Hematopoietic multipotent progenitor cell treated with erythropoietin and hydrocortisone succinate and interleukin-3 and kit ligand, for 17 days (in vitro differentiated cells): ENCODE results near the gene MRPL58.
"Not testable (repeated sequence)": the region's sequence is repeated elsewhere in the genome, so short reads cannot be mapped to it uniquely, and the experiment has no call there.

Experiments used
- DNase-seq: peaks from one replicate; pipeline ENCODE4 v3.0.0-alpha.2; 2015; ENCODE audit warnings: low spot score

Gene MRPL58

DNA sequence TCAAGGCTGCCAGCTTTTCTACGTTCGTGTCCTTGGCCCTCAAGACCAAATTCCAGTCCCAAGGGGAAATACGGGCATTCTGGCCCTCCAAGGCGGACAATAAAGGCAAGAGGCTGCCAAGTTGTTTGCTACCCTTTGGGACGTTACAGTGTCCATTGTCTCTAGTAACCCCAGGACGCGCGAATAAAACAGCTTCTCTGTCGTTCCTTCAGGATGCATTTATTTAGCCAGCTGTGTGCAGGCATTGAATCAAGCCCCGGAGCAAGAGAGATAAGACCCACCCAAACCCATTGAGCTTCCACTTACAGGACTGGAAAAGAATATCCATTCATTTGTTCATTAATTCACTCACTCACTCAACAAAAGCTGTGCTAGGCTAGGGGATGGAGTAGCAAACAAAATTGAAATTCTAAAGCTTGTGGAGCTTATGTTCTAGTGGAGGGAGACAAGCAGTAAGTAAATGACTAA lies 656 bp downstream of the MRPL58 start:
- no peak for DNase-seq

DNA sequence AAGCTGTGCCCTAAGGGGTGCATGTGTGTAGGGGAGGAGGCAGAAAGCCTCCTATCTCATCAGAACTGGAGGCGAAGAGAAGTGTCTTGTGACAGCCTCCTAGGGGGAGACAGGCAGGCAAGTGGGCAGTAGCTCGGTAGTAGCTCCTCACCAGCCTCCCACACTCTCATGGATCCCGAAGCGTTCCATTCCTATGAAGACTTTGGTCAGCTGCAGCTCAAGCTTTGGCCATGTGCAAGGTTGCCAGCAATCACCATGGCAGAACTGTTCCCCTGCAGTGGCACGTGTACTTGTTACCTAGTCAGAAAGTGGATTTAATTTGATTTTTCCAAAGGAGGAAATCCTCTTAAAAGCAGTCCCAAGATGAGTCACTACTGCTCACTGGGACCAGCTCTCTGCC lies 6.7 kb downstream of the MRPL58 start:
- DNase-seq = no peak

DNA sequence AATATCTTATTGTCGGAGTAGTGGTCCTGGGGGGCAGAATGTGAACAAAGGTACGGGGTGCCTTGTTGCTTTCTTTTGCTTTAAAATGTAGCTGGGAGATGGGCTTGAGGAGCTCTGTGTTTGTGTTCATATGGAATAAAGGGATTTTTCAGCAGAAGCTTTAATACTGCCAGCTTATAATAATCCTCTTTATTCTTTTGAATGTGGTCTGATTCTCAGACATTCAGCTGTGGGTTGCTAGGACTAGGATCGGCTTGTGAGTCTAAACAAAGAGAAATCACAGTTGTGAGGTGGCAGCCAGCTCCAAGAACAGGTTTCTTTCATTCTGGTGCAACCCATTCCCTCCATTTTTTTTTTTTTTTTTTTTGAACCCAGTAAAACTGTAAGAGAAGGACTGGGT lies 7.2 kb downstream of the MRPL58 start:
- DNase-seq = no peak

DNA sequence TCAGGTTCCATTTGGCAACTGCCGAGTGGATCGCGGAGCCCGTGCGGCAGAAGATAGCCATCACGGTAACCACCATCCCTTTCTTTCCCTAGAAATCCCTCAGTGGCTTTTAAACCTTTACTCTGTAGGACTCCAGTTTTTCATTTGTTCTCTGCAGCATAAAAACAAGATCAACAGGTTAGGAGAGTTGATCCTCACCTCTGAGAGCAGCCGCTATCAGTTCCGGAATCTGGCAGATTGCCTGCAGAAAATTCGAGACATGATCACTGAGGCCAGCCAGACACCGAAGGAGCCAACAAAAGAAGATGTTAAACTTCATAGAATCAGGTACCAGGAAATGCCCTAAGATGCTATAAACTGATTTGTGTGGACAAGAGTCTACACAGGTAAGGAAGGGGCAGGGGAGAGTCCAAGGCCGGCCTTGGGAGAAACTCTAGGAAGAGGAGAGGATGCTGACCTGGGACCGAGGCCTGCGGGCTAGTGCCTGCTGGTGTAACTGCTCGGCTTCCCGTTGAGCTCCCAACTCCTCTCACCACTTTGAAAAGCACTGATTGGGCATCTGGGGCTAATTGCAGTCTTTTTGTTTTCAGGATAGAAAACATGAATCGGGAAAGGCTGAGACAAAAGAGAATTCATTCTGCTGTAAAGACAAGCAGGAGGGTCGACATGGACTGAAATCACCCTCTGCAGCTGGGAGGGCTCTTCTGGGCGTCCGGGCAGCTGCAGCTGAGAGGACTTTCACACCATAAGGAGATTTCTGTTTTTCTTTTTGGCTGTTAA lies 8.1 kb downstream of the MRPL58 start:
- DNase-seq = no peak

DNA sequence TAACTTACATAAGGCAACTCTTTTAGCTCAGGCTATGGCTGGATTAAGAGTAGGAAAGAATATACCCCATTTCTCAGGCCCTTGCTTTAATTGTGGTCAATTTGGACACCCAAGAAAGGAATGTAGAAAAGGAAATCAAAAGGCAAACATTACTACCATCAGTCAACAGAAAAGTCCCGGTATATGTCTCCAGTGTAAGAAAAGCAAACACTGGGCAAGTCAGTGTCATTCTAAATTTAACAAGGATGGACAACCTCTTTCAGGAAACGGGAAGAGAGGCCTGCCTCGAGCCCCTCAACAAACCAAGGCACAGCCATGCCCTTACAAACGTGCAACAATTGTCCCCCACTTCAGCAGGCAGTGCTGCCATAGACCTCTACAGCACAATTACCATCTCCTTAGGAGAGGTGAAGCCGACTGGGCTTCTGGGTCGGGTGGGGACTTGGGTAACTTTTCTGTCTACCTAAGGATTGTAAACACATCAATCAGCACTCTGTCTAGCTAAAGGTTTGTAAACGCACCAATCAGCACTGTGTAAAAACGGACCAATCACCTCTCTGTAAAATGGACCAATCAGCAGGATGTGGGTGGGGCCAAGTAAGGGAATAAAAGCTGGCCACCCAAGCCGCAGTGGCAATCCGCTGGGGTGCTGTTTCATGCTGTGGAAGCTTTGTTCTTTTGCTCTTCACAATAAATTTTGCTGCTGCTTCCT lies 12.4 kb downstream of the MRPL58 start:
- no peak for DNase-seq

DNA sequence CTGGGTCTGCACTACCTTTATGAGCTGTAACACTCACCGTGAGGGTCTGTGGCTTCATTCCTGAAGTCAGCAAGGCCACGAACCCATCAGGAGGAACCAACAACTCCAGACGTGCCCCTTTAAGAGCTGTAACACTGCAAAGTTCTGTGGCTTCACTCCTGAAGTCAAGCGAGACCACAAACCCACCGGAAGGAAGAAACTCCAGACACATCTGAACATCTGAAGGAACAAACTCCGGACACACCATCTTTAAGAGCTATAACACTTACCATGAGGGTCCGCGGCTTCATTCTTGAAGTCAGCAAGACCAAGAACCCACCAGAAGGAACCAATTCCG lies 12.9 kb downstream of the MRPL58 start:
- DNase-seq = not testable (repeated sequence)

DNA sequence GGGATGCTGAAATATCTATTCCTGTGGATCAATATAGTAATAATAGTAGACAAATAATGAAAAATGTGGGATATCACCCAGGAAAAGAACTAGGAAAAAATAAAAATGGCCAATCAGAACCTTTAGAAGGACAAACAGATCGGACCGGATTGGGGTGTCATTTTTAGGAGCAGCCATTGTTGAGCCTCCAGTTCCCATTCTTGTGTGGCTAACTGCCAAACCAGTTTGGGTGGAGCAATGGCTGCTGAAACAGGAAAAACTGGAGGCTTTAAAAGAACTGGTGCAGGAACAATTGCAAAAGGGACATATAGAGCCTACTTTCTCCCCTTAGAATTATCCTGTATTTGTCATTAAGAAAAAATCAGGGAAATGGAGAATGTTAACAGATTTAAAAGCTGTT lies 14.2 kb downstream of the MRPL58 start:
- DNase-seq = not testable (repeated sequence)

DNA sequence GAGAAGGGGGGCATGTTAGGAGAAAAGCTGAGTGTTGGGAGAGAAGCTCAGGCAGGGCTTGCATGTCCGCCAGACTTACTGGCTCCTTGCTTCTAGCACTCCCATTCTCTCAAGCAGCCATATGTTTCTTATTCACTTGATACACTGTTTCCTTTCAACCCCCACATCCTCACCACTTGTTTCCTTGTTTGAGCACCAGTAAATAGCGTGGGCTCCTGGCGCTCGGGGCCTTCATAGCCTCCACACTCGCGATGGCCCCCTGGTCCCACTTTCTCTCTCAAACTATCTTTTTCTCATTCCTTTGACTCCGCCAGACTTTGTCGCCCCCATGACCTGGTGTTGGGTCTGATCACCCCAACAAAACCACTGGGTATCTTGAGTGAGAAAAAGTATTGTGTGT lies 17.7 kb downstream of the MRPL58 start:
- DNase-seq = no peak

DNA sequence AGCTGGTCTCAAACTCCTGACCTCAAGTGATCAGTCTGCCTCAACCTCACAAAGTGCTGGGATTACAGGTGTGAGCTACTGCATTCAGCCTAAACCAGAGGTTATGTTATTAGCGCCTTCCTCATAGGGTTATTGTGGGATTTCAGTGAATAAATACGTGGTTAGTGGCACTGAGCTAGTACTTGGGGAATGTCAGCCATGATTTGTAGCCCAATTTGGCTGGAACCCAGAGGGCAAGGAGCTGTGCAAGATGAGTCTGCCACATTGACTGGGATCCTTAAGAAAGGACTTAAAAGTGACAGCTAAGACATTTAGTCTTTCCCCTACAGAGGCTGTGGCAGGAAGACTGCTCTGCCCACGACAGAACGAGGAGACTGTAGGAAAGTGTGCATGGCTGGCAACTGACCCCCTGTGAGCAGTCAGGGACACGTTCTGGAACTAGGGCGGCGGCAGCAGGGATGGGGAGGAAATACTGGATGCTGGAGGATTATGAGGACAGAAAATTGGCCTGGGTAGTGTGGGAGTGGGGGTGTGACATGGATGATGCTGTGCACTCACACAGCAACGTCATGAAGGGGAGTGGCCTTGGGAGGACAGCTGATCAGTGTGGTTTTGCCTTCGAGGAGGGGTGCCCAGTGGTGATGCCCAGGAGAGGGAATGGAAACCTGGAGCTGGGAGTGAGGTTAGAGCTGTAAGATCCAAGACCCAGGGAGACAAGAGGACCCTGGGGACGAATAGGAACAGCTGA lies 19.7 kb downstream of the MRPL58 start:
- DNase-seq = peak; percentile 23

DNA sequence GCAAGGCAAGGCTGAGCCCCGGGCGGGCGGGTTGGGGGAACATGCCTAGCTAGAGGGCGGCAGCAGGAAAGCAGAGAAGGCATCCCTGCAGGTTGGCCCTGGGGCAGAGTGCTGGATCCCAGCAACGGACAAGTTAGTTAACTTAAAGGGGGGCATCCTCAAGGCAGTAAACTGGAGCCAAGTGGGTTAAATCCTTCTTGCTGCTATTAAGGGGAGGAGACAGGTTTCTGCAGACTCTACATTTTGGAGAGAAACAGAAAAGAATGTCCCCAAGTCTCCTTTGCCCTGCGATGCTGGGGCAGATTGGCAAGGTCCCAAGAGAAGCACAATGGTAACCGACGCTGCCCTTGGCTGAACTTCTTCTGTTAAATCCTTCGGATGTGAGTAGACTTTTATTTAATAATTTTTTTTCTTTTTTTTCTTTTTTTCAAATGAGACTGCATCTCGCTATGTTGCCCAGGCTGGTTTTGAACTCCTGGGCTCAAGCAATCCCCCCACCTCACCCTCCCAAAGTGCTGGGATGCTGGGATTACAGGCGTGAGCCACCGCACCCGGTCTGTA lies 20.3 kb downstream of the MRPL58 start:
- DNase-seq = no peak

DNA sequence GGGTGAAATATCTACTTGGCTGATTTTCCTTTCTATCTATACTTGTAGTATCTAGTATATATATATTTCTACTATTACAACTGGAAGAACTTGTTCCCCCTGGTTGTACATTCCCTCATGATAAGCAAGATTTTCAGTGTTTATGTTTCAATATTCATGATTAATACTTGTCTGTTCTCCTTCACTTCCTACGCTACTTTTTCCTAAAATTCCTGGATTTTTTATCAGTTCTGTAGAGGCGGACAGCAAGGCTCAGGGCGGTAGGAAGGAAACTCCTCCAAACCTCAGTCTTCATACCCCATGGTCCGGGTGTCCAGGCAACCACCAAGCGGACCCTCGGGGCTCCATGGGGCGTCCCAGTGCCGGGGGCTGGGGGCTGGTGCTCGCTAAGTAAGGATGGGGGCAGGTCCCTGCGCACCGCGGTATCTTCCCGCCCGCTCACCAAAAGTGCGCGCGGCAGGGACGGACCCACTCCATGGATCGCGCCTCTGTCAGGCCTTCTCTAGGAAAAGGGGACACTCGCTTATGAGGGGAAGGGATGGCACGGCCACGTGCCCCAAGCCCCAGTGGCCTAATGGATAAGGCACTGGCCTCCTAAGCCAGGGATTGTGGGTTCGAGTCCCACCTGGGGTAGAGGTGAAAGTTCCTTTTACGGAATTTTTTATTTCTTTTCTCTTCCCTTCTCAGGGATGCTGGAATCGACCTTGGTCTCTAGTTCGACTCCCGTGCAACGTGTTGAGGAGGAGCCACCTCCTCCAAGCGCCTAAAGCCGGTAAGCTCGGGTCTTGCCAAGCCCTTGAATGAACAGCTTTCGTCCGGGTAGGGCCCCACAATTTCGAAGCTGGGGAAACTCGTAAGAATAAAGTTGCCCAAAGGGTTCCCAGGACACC lies 21.1 kb downstream of the MRPL58 start:
- peak; percentile 82 for DNase-seq

DNA sequence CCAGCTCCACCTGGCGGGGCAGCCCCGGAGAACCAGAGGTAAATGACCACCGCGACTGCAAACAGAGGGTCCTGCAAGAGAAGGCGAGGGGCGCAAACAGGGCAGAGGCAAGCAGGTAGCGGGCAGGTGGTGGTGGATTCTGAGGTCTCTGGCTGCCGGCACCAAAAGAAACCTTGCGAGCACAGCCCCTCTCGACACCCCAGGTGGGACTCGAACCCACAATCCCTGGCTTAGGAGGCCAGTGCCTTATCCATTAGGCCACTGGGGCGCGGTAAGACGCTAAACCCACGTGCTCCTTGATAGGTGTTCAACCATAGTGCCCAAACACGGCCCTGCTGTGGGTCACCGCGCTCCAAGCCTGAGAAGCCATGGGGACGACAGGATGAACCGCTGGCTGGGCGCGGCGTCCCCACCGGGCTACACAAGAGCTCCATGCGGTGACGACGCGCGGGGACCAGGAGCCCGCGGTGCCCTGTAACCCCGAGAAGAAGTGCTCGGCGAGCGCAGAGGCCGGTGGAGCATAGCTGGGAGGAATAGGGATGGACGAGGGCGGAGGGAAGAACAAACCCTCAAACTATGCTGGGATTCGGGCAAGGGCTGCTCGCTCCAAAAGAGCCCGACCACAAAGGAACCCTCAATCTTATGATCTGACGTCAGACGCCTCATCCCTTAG lies 21.9 kb downstream of the MRPL58 start:
- peak; percentile 82 for DNase-seq

DNA sequence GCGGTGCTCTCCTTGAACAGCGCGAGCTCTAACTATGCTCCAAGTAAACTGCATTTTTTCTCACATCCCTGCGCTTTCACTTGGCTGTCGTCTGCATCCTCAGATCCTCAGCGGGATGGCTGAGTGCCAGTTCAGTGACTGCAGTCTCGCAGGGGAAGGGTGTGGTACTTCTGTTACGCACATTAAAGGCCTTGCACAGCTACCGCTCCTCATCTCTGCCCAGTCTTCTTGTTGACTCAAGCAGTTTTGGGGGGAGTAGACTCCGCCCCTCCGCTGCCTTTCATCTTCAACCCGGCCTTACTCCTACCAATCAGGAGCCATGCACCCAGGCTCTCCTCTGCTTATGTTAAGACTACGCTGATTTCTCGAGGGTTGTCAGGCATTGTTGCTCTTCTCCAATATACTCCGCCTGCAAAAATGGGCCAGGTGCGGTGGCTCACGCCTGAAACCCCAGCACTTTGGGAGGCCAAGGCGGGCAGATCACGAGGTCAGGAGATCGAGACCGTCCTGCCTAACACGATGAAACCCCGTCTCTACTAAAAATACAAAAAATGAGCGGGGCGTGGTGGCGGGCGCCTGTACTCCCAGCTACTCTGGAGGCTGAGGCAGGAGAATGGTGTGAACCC lies 24.3 kb downstream of the MRPL58 start:
- DNase-seq = peak; percentile 56

DNA sequence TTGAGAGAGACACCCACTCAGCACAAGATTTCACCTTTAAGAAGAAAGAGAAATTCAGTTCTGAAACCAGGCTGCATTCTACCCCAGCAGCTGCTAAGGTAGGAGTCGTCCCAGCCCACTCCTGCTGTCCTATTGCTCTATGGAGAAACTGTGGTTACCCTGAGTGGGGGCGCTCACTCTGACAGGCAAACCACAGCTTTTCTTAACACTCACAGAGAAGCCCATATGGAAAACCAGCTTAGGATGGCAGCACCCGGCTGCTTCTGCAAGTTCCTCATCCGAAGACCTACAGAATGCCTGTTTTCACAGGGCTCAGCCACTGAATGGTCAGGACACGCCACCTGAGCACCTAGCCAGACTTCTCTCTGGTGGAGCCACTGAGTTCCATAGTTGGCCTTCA lies 26.8 kb downstream of the MRPL58 start:
- DNase-seq = no peak

DNA sequence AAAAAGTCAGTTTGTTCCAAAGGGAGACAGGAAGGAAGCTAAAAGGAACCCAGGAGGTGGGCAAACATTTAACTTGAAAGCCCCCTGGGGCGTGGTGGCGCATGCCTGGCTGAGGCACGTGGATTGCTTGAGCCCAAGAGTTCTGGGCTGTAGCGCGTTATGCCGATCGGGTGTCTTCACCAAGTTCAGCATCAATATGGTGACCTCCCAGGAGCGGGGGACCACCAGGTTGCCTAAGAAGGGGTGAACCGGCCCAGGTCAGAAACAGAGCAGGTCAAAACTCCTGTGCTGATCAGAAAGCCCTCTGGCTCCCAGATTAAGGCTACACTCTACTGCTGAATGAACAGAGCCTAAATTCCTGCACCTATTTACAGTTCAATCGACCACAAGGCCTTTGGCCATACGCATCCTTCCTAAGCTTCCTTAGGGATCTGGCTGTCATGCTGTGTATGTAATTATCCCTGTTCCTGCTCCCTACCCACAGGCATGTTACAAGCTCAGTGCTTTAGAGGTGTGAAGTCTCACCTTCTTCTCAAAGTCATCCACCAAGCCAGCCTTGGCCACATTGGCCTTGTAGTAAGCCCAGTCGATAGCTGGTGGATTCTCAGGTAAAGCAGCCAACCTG lies 29.3 kb downstream of the MRPL58 start:
- no peak for DNase-seq

DNA sequence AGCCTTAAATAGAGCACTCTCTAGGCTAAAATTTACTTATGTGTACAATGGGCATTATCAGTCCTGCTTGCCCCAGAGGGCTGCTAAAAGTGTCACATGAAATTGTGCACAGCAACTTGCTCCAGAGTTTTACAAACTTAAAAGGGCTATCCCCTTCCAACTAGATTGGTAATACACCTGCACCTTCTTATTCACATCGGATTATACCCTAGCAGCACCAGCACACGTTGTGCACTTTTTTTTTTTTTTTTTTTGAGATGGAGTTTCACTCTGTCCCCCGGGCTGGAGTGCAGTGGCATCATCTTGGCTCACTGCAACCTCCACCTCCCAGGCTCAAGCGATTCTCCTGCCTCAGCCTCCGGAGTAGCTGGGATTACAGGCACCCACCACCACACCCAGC lies 31.3 kb downstream of the MRPL58 start:
- DNase-seq = not testable (repeated sequence)

DNA sequence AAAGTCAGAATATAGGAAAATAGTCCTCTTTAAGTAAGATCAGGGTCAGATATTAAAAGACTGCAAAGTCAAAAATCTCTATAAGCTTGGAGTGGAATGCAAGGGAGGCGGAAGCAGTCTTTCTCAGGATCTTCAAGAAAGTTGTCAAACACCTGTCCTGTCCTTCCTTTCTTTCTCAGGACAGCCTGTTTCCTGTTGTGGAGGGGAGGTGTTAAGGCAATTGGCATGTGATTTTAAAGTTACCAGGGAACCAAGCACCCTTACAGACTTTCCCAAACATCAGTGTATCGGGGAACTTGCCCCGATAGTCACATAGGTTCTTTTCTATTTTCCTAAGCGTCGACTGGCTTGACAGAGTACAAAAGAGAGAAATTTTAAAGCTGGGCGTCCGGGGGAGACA lies 32.2 kb downstream of the MRPL58 start:
- no peak for DNase-seq

DNA sequence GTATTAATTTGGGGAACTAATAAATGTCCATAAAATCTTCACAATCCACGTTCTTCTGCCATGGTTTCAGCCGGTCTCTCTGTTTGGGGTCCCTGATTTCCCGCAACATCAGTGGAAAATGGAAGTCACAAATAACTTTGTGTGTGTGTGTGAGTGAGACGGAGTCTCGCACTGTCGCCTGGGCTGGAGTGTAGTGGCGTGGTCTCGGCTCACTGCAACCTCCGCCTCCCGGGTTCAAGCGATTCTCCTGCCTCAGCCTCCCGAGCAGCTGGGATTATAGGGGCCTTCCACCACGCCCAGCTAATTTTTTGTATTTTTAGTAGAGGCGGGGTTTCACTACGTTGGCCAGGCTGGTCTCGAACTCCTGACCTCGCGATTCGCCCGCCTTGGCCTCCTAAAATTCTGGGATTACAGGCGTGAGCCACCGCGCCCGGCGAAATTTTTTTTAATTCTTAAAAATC lies 33.5 kb downstream of the MRPL58 start:
- DNase-seq = not testable (repeated sequence)

DNA sequence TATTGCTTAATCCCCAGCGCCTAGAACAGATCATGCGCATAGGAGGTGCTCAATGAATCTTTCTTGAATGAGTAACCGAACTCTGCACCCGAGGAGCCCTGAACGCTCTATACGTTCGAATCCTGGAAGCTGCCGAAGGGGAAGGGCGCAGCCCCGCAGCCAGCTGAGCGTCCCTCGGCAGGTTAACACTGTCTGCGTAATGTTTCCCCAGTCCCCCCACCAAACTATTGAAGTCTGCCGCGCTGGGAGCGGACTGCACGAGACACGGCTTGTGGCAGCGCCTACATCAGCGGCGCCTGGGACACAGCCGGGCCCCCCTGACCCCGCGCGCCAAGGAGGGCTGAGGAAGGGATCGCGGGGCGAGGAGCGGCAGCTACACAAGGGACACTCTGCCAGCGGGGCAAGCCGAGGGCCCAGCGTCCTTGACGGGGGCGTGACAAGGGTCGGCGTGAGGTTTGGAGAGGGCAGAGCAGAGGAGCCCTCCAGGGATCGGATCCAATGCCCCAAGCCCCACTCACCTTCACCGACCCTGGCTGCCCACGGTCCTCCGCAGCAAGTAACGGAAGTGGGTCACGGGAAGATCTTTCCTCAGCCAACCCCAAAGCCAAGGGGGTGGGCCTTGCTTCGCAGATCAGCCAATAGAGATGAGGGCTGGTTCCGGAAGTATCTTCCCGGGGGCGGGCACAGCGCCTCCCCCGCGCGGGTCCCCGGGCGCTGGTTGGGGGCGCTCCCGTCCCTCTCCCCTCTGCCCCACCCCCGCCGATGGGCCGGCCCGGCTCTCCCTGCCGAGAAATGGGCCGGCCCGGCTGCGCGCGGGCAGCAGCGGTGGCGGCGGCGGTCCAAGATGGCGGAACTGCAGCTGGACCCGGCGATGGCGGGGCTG lies 34.2 kb downstream of the MRPL58 start, which contains the start of the genes ATP5PD and KCTD2:
TSS of gene ATP5PD (minus strand) at position 563 of the 883 bp plus-strand sequence. CDS start 4,319 bp downstream, outside the sequence.
TSS of gene KCTD2 (plus strand) at position 819 of the 883 bp plus-strand sequence. CDS start at position 845, 26 bp downstream.
- DNase-seq = peak; percentile 94
